HepG2 (cell line): ENCODE measurements around the gene TBC1D1. TPM values are rescaled to one million over a fixed set of nuclear protein-coding genes. Genes with fewer than 3 reads are reported as not detected.

ENCODE experiments used
- ATAC-seq: fragments of 200-7000 bp; cut with Tn5 transposase; 3 replicates; pipeline ENCODE4 v1.9.1; 2020; ENCODE audit warnings: mild to moderate bottlenecking, moderate library complexity
- BruUV-seq: library from RNA; stranded (reverse); fragments of 400-500 nt; replicated peaks from 2 replicates; lab custom pipeline; 2021; lab: Mats Ljungman, UMichigan
- CTCF ChIA-PET: fragments of 300-600 bp; formaldehyde crosslinking; extraction: SDS; loops from one replicate; lab custom pipeline; 2021; ENCODE audit warnings: low total read pairs, inconsistent platforms, low intra/inter-chr PET ratio; lab: Yijun Ruan, JAX
- POLR2A ChIA-PET: fragments of 350-600 bp; sonication (Branson Sonifier 250); formaldehyde crosslinking; loops from one replicate; lab custom pipeline; 2020; ENCODE audit warnings: antibody characterized with exemption, inconsistent platforms; lab: Yijun Ruan, JAX
- DNase-seq: peaks from one replicate; pipeline ENCODE4 v3.0.0-alpha.2; 2015; ENCODE audit warnings: low spot score
- FAIRE-seq: peaks from 3 replicates; lab custom pipeline; 2011; peaks lifted over from hg19 to GRCh38; lab: Jason Lieb, UNC
- H2AFZ ChIP-seq: one replicate; pipeline ENCODE4 v1.6.1; 2011; ENCODE audit warnings: low read length, inconsistent platforms
- H3K27ac ChIP-seq: fragments of 300-600 bp; 3 replicates; pipeline ENCODE4 v1.8.0; 2011; ENCODE audit warnings: mixed run types, mild to moderate bottlenecking, mixed read lengths, low read length, inconsistent platforms; ENCODE audit not compliant: insufficient read depth; ENCODE audit errors: extremely low read length
- H3K27me3 ChIP-seq, 2 experiments: fragments of 200-600 bp in 1 of 2; 2 replicates in 1 of 2; 3 replicates in 1 of 2; pipeline versions ENCODE4 v1.6.0 to v1.8.0; 2011; ENCODE audit warnings: low read length in 2 of 2, mild to moderate bottlenecking in 2 of 2, moderate library complexity in 2 of 2, inconsistent platforms in 1 of 2; ENCODE audit not compliant: insufficient read depth in 2 of 2, control insufficient read depth in 1 of 2
- H3K36me3 ChIP-seq, 2 experiments: fragments of 200-600 bp in 1 of 2; replicated peaks in 1 of 2; 2 replicates in 1 of 2; 3 replicates in 1 of 2; pipeline versions ENCODE4 v1.5.1 to v1.8.0; 2011; ENCODE audit warnings: low read length in 2 of 2, inconsistent platforms in 1 of 2; ENCODE audit not compliant: insufficient read depth in 2 of 2, control insufficient read depth in 1 of 2
- H3K4me1 ChIP-seq: 2 replicates; pipeline ENCODE4 v1.5.1; 2012; ENCODE audit warnings: low read length, inconsistent platforms; ENCODE audit not compliant: insufficient read depth
- H3K4me2 ChIP-seq: 2 replicates; pipeline ENCODE4 v1.6.0; 2011; ENCODE audit warnings: low read depth, low read length, inconsistent platforms
- H3K4me3 ChIP-seq, 3 experiments: fragments of 200-600 bp in 1 of 3; sonication (generic), shearing (Covaris generic) in 1 of 3; replicated peaks in 1 of 3; 2 replicates each; pipeline ENCODE4 v1.5.1; 2011 to 2016; ENCODE audit warnings: low read length in 3 of 3, inconsistent platforms in 2 of 3, low read depth in 2 of 3, mild to moderate bottlenecking in 2 of 3, control low read depth in 1 of 3, mixed read lengths in 1 of 3; ENCODE audit not compliant: insufficient read depth in 1 of 3
- H3K79me2 ChIP-seq: one replicate; pipeline ENCODE4 v1.6.1; 2011; ENCODE audit warnings: low read length, inconsistent platforms; ENCODE audit not compliant: insufficient read depth
- H3K9ac ChIP-seq: 2 replicates; pipeline ENCODE4 v1.6.0; 2011; ENCODE audit warnings: mild to moderate bottlenecking, low read depth, low read length, inconsistent platforms; ENCODE audit not compliant: insufficient read depth
- H3K9me3 ChIP-seq: 2 replicates; pipeline ENCODE4 v1.5.1; 2012; ENCODE audit warnings: mild to moderate bottlenecking, low read length
- H4K20me1 ChIP-seq: 2 replicates; pipeline ENCODE4 v1.6.0; 2011; ENCODE audit warnings: inconsistent platforms, mild to moderate bottlenecking, low read length, moderate library complexity; ENCODE audit not compliant: insufficient read depth
- CENPT ChIP-seq: sonication (generic); formaldehyde crosslinking; IDR thresholded peaks from 2 replicates; pipeline ENCODE4 v1.8.0; 2022; ENCODE audit warnings: low read depth, mild to moderate bottlenecking, moderate library complexity, missing genetic modification reagents
- MEF2D ChIP-seq: sonication (generic); formaldehyde crosslinking; IDR thresholded peaks from 2 replicates; pipeline ENCODE4 v1.5.1; 2020; ENCODE audit warnings: mild to moderate bottlenecking, missing genetic modification reagents
- SMC3 ChIP-seq: IDR thresholded peaks from 2 replicates; pipeline ENCODE4 v1.6.1; 2011; ENCODE audit warnings: low read length, improper control_type of control experiment
- STAG1 ChIP-seq: sonication (generic); formaldehyde crosslinking; IDR thresholded peaks from 2 replicates; pipeline ENCODE4 v1.4.0; 2020; ENCODE audit warnings: missing genetic modification reagents
- ZNF549 ChIP-seq: sonication (generic); formaldehyde crosslinking; IDR thresholded peaks from 2 replicates; pipeline ENCODE4 v1.5.0; 2020; ENCODE audit warnings: missing genetic modification reagents
- WGBS: methylation state at CpG from one replicate; pipeline ENCODE4 v1.1.6; 2017; ENCODE audit warnings: low lambda C conversion rate; 5-methylcytosine and 5-hydroxymethylcytosine counted together
- in situ Hi-C: cut with HindIII; loops from 2 replicates; pipeline ENCODE4 v1.10.0; 2017; ENCODE audit warnings: low pct_unique_long_range_greater_than_20kb; ENCODE audit not compliant: extremely low pct_ligation_motif_present
- intact Hi-C: fragments of 100-400 bp; cut with micrococcal nuclease; formaldehyde crosslinking; loops from one replicate; pipeline ENCODE4 v1.10.0; 2022; ENCODE audit not compliant: unreplicated experiment
- polyA plus RNA-seq, 8 experiments: library from polyadenylated mRNA; depleted of rRNA in 3 of 8; stranded (reverse) in 7 of 8; unstranded in 1 of 8; fragments of >200 nt; fragmentation: Illumina TruSeq in 4 of 8; extraction: Trizol in 4 of 8; gene quantifications; 2 replicates each; pipeline versions ENCODE4 v1.2.1 to v1.2.3, GENCODE V29; 2011 to 2016; ENCODE audit warnings: low read depth in 4 of 8, missing spikeins in 1 of 8, mixed read lengths in 1 of 8; ENCODE audit not compliant: insufficient read depth in 1 of 8
- total RNA-seq, 5 experiments: library from RNA; depleted of rRNA; stranded (reverse); fragments of >200 nt; fragmentation: Illumina TruSeq; extraction: Trizol; gene quantifications; 2 replicates each; pipeline ENCODE4 v1.2.3, GENCODE V29; 2016; ENCODE audit warnings: low read depth in 1 of 5
- TF ChIP-seq, protein P1 (sequence below): sonication (generic); formaldehyde crosslinking; IDR thresholded peaks from 2 replicates; pipeline ENCODE4 v1.5.0; 2020; ENCODE audit warnings: mild to moderate bottlenecking, missing genetic modification reagents, moderate library complexity
- TF ChIP-seq, protein P2 (sequence below): sonication (generic); formaldehyde crosslinking; IDR thresholded peaks from 2 replicates; pipeline ENCODE4 v1.4.0; 2020; ENCODE audit warnings: missing genetic modification reagents, borderline replicate concordance

TBC1D1 gene
- total and polyA plus RNA-seq, 2 of the 13 experiments (the other 11 are each of a cell fraction or from before 2014, with no cell fraction given) = 37.3 to 62.8 TPM

DNA sequence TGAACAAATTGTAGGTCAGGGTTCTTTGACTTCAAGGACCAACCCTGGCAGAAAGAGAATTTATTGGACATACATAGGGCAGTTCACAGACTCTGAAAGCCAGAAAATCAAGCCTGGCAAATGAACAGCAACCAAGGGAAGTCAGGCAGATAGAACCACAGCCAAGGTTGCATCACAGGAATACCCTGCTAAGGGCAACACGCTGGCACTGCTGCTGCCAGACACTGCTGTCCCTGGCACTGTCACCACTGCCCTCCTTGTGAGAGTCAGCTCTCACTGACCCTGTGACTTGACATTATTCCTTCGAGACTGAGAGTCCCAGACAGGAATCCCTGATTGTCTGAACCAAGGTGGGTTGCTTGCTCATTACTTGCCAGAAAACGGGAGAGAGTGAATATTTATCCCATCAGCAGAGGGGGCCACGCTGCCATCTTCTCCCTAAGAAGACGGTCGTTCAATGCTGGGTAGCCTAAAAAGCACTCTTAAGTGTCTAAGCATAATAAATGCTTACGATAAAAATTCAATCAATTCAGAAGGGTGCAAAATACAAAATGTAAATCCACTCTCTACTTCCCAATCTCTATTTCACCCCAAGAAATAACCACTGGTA lies 46.1 kb downstream of the TBC1D1 start:
- DNase-seq (no peak), ATAC-seq (peak; percentile 40; the same call in 2 of the 3 replicates), FAIRE-seq (no peak)
- Histone ChIP-seq H4K20me1 (no peaks in the 10 kb centered on the region), H3K4me1 (no peaks in the 10 kb centered on the region), H3K27ac (no peak overlapping the region), H2AFZ (no peak overlapping the region), H3K79me2 (no peaks in the 10 kb centered on the region), H3K4me2 (no peak overlapping the region), H3K9me3 (no peaks in the 10 kb centered on the region), H3K4me3 (no peak overlapping the region), H3K9ac (no peak overlapping the region), H3K27me3 (no peaks in the 10 kb centered on the region; a peak in 1 of 5 replicates), H3K36me3 (no peaks in the 10 kb centered on the region)
- no TSS peak for BruUV-seq
- intact Hi-C loops (loop anchor here (2.0 kb wide), 1 partner anchor 100 kb away; no protein-coding TSS in a partner anchor), in situ Hi-C loops (no loop called here)
- ChIA-PET CTCF (no interaction called here), POLR2A (no interaction called here)
- TF ChIP-seq, protein P1, sequence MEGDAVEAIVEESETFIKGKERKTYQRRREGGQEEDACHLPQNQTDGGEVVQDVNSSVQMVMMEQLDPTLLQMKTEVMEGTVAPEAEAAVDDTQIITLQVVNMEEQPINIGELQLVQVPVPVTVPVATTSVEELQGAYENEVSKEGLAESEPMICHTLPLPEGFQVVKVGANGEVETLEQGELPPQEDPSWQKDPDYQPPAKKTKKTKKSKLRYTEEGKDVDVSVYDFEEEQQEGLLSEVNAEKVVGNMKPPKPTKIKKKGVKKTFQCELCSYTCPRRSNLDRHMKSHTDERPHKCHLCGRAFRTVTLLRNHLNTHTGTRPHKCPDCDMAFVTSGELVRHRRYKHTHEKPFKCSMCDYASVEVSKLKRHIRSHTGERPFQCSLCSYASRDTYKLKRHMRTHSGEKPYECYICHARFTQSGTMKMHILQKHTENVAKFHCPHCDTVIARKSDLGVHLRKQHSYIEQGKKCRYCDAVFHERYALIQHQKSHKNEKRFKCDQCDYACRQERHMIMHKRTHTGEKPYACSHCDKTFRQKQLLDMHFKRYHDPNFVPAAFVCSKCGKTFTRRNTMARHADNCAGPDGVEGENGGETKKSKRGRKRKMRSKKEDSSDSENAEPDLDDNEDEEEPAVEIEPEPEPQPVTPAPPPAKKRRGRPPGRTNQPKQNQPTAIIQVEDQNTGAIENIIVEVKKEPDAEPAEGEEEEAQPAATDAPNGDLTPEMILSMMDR (CRISPR knock-in tag) = peak; percentile 61
- TF ChIP-seq MEF2D (CRISPR knock-in tag) = no peak
- TF ChIP-seq, protein P2, sequence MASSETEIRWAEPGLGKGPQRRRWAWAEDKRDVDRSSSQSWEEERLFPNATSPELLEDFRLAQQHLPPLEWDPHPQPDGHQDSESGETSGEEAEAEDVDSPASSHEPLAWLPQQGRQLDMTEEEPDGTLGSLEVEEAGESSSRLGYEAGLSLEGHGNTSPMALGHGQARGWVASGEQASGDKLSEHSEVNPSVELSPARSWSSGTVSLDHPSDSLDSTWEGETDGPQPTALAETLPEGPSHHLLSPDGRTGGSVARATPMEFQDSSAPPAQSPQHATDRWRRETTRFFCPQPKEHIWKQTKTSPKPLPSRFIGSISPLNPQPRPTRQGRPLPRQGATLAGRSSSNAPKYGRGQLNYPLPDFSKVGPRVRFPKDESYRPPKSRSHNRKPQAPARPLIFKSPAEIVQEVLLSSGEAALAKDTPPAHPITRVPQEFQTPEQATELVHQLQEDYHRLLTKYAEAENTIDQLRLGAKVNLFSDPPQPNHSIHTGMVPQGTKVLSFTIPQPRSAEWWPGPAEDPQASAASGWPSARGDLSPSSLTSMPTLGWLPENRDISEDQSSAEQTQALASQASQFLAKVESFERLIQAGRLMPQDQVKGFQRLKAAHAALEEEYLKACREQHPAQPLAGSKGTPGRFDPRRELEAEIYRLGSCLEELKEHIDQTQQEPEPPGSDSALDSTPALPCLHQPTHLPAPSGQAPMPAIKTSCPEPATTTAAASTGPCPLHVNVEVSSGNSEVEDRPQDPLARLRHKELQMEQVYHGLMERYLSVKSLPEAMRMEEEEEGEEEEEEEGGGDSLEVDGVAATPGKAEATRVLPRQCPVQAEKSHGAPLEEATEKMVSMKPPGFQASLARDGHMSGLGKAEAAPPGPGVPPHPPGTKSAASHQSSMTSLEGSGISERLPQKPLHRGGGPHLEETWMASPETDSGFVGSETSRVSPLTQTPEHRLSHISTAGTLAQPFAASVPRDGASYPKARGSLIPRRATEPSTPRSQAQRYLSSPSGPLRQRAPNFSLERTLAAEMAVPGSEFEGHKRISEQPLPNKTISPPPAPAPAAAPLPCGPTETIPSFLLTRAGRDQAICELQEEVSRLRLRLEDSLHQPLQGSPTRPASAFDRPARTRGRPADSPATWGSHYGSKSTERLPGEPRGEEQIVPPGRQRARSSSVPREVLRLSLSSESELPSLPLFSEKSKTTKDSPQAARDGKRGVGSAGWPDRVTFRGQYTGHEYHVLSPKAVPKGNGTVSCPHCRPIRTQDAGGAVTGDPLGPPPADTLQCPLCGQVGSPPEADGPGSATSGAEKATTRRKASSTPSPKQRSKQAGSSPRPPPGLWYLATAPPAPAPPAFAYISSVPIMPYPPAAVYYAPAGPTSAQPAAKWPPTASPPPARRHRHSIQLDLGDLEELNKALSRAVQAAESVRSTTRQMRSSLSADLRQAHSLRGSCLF (CRISPR knock-in tag) = no peak
- no peak for TF ChIP-seq CENPT
- peak; percentile 66 for TF ChIP-seq STAG1 (CRISPR knock-in tag)
- no peak for TF ChIP-seq ZNF549 (CRISPR knock-in tag)
- peak; percentile 25; the same call in 1 of the 2 replicates for TF ChIP-seq SMC3
- WGBS = 24% methylated on average over 6 of the region's 7 CpGs
